HG03196 (cell line): ENCODE data around the gene ZYX.
"Not testable (repeated sequence)": the region's sequence is repeated elsewhere in the genome, so short reads cannot be mapped to it uniquely, and the experiment has no call there.

Source experiments
- ATAC-seq: cut with Tn5 transposase; IDR thresholded peaks from one replicate; pipeline ENCODE4 v1.9.1; 2021; ENCODE audit not compliant: unreplicated experiment

Gene ZYX

DNA sequence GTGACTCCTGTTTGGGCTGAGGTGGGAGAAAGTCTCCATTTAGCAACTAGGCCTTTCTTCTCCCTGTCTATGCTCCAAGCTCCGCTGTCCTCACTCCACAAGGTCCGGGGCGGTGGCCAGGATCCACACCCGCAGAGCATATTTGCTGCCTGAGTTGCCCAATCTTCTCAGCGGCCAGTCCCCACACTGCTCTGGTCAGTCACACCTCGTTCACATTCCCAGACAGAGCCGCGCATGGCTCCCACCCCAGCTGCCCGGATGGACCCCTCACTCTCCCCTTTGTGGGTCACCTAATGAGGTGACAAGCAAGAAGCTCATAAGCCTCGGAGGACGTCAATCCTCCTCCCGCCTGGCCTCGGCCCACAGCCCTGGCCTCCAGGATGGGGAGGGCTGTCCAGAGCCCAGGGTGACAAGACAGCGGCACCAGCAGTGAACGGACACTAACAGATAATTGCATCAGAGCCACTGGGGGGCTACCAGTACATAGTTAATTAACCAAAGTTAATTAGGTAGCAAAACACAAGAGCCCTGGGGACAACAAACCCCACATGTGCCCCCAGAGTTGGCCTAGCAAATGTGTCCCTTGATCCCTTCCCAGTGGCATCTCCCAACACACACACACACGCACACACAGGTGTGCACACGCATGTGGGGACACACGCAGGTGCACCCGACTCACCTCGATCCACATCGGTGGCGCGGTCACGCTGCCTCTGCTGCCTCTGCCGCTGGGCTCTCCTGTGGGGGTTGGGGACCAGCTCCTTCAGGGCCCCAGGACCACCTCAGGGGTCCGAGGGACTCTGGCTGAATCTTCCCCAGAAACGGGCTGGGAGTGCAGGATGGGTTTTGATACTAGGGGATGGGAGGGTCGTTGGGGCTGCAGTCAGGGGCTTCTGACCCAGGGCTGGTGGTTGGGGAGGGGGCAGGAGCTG, 15.7 kb downstream of the ZYX start:
- ATAC-seq: no peak

GRCh38 chr7:143397710-143398530, 16.8 kb downstream of the ZYX start:
- no peak for ATAC-seq

GRCh38 chr7:143398616-143399015, 17.5 kb downstream of the ZYX start:
- ATAC-seq: no peak

DNA sequence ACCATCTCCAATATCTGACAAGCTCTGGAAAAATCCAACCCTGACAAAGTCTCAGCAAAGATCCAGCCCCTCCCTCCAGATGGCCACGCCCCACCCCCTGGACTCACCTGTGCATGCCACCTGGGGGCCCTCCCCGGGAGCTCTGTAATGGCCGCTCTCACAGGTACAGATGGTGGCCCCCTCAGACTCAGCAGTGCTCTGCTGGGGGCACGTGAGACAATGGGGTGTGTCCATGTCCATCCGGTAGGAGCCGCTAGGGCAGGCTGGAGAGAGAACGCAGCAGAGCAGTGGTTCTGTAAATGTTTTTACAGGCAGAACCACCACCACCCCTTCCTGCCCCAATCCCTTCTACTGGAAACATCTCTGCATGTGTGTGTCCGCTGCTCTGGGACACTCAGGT, 18.0 kb downstream of the ZYX start:
- no peak for ATAC-seq

DNA sequence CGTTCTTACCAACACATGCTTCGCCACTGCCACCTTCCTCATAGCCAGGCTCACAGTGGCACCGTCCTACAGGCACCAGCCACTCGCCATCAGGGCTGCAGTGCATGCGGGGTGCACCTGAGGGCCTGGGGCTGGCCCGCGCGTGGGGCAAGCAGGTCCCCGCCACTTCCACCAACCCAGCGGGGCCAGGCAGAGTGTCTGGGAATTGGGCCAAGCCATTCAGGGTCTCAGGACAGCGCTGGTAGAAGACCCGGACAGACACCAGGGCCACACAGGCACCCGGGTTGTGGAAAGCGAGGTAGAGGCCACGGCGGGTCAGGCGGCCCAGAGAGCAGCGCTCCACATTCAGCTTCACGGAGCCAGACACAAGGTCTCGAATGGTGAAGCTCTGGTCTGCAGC, 18.5 kb downstream of the ZYX start:
- ATAC-seq: no peak

GRCh38 chr7:143401265-143401664, 20.1 kb downstream of the ZYX start:
- no peak for ATAC-seq

DNA sequence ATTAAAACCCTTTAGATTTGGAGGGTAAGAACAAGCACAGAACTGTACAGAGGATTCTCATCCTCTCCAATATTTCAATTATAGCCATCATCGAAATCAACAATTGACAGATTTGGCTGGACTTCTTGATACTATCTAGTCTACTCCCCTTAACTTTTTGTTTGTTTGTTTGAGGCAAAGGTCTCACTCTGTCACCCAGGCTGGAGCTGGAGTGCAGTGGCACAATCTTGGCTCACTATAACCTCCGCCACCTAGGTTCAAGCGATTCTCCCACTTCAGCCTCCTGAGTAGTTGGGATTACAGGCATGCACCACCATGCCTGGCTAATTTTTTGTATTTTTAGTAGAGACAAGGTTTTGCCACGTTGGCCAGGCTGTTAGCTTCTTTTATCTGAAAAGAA, 21.1 kb downstream of the ZYX start:
- ATAC-seq: not testable (repeated sequence)

DNA sequence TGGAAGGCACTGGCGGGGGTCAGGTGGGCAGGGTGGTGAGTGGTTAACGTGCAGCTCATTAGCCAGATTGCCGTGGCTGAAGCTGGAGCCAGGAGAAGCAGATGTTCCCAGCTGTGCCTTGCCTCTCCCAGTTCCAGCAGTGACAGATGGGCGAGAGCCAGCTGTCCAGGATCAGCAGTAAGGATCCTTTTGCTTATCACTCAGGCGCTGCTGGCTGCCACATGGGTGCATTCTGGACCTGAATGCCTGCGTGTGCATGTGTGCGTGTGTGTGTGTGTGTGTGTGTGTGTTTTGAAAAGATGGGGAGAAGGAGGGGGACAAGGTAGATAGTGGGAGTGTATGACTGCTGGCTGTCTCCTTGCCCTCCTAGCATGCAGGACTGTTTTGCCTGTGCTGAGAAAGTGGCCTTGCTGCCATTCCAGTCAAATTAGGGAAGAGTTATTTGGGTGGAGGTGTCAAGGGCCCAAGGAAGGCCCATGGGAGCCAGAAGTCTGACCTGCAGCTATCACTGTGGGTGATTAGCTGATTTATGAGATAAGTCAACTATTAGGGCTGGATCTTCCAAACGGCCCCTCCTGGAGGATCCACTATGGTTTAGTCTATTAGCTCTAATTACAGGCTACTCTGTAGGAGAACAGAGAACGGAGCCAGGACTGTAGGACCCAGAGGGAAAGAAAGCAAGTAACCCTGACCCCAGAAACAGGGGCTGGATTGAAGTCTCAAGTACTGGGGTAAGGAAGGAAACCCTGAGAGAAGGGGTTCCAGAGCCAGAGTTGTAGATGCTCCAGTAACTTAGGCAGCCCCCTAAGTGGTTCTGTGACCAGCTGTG, 24.2 kb downstream of the ZYX start:
- no peak for ATAC-seq

DNA sequence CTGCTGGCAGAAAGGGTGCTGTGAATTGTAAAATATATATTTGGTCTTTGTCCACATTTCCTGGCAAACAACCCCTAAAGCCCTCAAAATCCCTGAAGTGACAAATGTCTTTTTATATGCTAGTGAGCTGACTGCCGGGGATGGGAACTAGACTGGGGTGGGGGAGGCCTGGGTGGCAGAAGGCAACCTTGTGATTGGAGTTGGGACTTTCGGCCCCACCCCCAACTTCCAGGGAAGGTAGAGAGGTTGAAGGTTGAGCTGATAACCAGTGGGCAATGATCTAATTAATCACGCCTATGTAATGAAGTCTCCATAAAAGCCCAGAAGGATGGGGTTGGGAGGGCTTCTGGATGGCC, 24.8 kb downstream of the ZYX start:
- ATAC-seq: no peak

GRCh38 chr7:143407287-143408251, 26.4 kb downstream of the ZYX start:
- ATAC-seq: no peak

- no peak for ATAC-seq
Measured at GRCh38 chr7:143408252-143408685, 27.1 kb downstream of the ZYX start.

GRCh38 chr7:143408686-143409561, 27.8 kb downstream of the ZYX start, which contains the start of gene EPHA1:
TSS of gene EPHA1 (minus strand) at chr7:143408856. CDS start at chr7:143408805, 51 bp downstream.
- no peak for ATAC-seq

DNA sequence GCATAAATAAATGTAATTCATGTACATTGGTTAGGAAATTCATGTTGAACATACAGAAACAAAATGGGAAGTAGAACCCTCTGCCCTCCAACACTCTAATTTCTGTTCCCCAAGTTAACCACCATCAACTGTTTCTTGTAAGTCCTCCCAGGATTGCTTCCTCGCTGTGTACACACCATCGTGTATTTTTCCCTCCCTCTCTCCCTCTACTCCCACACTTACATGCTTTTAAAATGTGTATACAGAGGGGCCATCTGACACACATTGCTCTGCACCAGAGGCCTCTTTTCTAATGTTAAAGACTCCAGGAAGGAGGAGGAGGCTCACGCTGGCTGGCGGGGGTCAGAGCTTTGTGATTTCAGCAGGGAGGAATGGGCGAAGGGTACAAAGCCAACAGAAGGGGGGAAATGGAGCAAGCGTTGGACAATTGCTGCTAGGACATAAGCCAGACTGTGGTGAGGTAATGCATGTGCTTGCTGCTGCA, 29.4 kb downstream of the ZYX start:
- no peak for ATAC-seq

GRCh38 chr7:143411976-143412708, 31.0 kb downstream of the ZYX start:
- ATAC-seq: no peak

DNA sequence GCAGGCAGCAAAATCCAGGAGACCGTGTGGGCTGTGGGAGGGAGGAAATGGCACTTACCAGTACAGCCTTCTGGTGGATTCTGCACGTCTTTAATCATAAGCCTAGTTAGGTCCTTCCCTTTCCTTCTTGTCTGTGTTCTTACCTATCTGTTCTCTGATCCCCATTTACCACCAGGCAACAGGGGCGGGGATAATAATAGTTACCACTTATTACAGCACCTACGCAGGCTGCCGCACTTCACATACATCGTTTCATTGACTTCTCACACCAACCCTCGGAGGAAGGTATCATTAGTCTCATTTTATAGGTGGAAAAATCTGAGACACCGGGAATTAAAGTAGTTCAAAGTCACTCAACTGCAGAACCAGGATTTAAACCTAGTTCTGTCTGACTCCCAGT, 32.0 kb downstream of the ZYX start:
- ATAC-seq: no peak

DNA sequence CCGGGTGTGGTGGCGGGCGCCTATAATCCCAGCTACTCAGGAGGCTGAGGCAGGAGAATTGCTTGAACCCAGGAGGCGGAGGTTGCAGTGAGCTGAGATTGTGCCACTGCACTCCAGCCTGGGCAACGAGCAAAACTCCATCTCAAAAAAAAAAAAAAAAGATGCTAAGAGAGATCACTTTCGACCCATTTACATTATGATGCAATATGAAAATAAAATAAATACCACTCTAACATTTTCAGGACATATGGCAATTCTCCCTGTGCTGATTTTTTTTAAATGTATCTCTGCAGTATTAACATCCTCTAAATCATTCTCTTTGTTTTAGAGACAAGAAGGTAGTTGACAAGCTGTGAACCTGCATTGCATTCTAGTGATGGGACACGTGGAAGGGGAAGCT, 34.1 kb downstream of the ZYX start:
- not testable (repeated sequence) for ATAC-seq

GRCh38 chr7:143415742-143416397, 34.7 kb downstream of the ZYX start:
- ATAC-seq: no peak
